ENCODE data around the gene CTTNBP2NL. TPM values are rescaled to one million over a fixed set of nuclear protein-coding genes. Genes with fewer than 3 reads are reported as not detected.

The CTTNBP2NL gene
- total and polyA plus RNA-seq, 7 donors, result 1.2 to 9.4 (median 4.7) TPM

- peaks cover 0 to 4% (median 0%) of the 10 kb centered on the region in 3 donors for H3K27me3 ChIP-seq (ENCODE audit: insufficient read depth in 3 of 3, low read length in 2 of 3)
These were observed 22.2 kb upstream of the CTTNBP2NL start for GRCh38 chr1:112373806-112374205.

GRCh38 chr1:112375701-112376100, 20.3 kb upstream of the CTTNBP2NL start:
- ATAC-seq (no peak), DNase-seq (no peak)
- Histone ChIP-seq H3K27me3 (ENCODE audit: insufficient read depth in 3 of 3, low read length in 2 of 3) (peaks cover 0 to 2% (median 0%) of the 10 kb centered on the region in 3 donors), H3K27ac (no peak overlapping the region), H3K4me1 (no peaks in the 10 kb centered on the region), H3K4me3 (no peak overlapping the region), H3K9me3 (no peaks in the 10 kb centered on the region), H3K36me3 (ENCODE audit: insufficient read depth in 1 of 2, low read depth in 1 of 2) (no peaks in the 10 kb centered on the region)
- intact Hi-C loops (cut with DNase I), result no loop called here
- WGBS, 3 donors, result 68 to 70% (median 69%) methylated on average over 1 of the region's 1 CpG
- TF ChIP-seq CTCF (IDR thresholded peaks at IDR 0.05), result no peak

More at GRCh38 chr1:112373806-112374205, 22.2 kb upstream of the CTTNBP2NL start:
- Histone ChIP-seq H3K9me3 (no peaks in the 10 kb centered on the region), H3K4me1 (no peaks in the 10 kb centered on the region), H3K4me3 (no peak overlapping the region), H3K27ac (no peak overlapping the region), H3K36me3 (ENCODE audit: insufficient read depth in 1 of 2, low read depth in 1 of 2) (no peaks in the 10 kb centered on the region)
- no peak for TF ChIP-seq CTCF (IDR thresholded peaks at IDR 0.05)
- ATAC-seq (no peak), DNase-seq (no peak)
- intact Hi-C loops (cut with DNase I), result no loop called here
- WGBS, 3 donors, result 71 to 91% (median 88%) methylated on average over 1 of the region's 1 CpG

- Histone ChIP-seq H3K27me3 (ENCODE audit: insufficient read depth in 3 of 3, low read length in 2 of 3) (peaks cover 0 to 20% (median 0%) of the 10 kb centered on the region in 3 donors), H3K27ac (no peak overlapping the region), H3K4me3 (no peak overlapping the region), H3K36me3 (ENCODE audit: insufficient read depth in 1 of 2, low read depth in 1 of 2) (no peaks in the 10 kb centered on the region), H3K9me3 (no peaks in the 10 kb centered on the region), H3K4me1 (no peaks in the 10 kb centered on the region)
- TF ChIP-seq CTCF (IDR thresholded peaks at IDR 0.05), result no peak
- DNase-seq (no peak), ATAC-seq (no peak)
- intact Hi-C loops (cut with DNase I), result no loop called here
- WGBS, 3 donors, result 59 to 81% (median 64%) methylated on average over 1 of the region's 1 CpG
These were observed 15.7 kb upstream of the CTTNBP2NL start for GRCh38 chr1:112380356-112380755.

GRCh38 chr1:112381324-112382076, 14.5 kb upstream of the CTTNBP2NL start:
- H3K4me1 ChIP-seq, result no peaks in the 10 kb centered on the region
- intact Hi-C loops (cut with DNase I), result no loop called here
- TF ChIP-seq CTCF (IDR thresholded peaks at IDR 0.05), result no peak
- 34 to 55% (median 48%) methylated on average over 2 of the region's 2 CpGs for WGBS, 3 donors
- H3K27me3 ChIP-seq (ENCODE audit: insufficient read depth in 3 of 3, low read length in 2 of 3), result peaks cover 0 to 20% (median 2%) of the 10 kb centered on the region in 3 donors
- no peaks in the 10 kb centered on the region for H3K36me3 ChIP-seq (ENCODE audit: insufficient read depth in 1 of 2, low read depth in 1 of 2)
- no peak overlapping the region for H3K27ac ChIP-seq
- H3K4me3 ChIP-seq, result no peak overlapping the region
- no peak for DNase-seq
- ATAC-seq, result no peak
- no peaks in the 10 kb centered on the region for H3K9me3 ChIP-seq
